HG02623 (cell line): ENCODE results near the gene DAPK2.

Experiments used
- ATAC-seq: cut with Tn5 transposase; IDR thresholded peaks from one replicate; pipeline ENCODE4 v1.9.1; 2021; ENCODE audit warnings: moderate library complexity; ENCODE audit not compliant: unreplicated experiment

DAPK2 gene

DNA sequence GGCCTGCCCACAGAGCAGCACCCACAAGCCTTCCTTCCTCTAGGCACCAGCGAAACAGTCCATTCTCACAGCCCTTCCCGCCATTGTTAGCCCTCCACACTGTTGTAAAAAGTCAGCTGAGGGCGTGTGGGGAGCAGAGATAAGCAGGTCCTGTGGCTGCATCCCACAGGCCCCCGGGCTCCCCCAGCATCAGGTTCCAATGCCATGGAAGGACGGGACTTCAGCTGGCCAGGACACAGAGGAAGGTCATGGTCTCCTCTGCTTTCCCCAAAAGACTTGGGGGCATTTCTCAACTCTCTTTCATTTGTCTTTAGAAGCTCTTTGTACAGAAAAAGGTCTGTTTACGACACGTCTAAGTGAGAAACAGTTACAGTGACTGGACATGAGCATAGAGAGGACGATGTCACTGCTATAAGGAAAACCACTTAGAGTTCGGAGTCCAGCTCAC, 127.4 kb downstream of the DAPK2 start:
- no peak for ATAC-seq

DNA sequence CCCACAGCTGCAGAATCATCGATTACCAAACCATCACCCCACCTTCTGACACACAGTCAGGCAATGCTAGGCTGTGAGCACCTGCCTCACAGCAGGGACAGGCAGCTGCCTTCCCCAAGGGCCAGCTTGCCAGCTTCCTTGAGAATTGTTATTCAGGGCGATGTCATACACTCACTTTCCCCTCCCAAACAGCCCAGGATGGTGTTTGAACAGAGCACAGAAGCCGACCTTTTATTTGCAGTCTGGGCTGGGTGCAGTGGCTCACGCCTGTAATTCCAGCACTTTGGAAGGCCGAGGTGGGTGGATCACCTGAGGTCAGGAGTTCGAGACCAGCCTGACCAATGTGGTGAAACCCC, 128.0 kb downstream of the DAPK2 start:
- no peak for ATAC-seq

GRCh38 chr15:63917588-63918316, 128.5 kb downstream of the DAPK2 start:
- no peak for ATAC-seq

DNA sequence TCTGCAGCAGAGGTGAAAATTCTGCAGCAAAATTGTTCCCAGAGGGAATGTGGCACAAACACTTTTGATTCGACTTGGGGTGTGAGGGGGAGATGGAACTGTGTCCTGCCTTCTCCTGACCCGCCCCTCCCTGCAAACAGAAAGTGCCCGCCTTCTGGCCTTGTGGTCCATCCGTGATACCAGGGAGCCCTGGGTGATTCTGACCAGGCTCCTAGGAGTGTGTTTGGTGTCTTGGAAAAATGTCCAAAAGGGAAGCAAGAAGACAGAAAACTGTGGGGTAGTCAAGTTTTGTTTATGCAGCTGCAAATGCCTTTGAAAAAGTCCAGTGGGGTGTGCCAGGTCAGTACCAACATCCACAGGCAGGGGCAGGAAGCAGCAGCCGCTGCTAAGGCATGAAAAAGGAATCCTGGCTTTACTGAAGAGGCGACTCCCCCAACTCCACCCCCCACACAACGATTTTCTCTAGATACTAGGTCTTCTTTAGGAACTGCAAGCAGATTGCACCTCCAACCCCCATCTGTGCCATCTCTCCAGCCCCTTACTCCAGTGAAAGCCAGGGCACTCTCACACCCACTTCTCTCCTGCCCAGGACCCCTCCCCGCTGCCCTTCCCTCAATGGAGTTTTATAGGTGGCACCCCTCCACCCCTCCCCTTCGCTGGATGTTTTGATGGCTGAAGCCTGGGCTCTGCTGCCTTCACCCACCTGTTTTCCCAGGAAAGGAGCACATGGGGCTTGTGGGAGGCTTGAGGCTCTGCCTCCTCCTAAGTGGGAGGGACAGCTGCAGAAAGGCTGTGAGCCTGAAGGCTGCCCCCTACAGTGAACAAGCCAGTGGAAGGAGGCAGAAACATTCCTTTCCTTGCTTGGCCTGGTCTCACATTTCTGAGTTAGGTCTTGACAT, 130.2 kb downstream of the DAPK2 start:
- ATAC-seq: no peak

- ATAC-seq: no peak
These were observed 130.9 kb downstream of the DAPK2 start for GRCh38 chr15:63915209-63915872.

GRCh38 chr15:63913786-63914315, 132.4 kb downstream of the DAPK2 start:
- ATAC-seq: no peak

DNA sequence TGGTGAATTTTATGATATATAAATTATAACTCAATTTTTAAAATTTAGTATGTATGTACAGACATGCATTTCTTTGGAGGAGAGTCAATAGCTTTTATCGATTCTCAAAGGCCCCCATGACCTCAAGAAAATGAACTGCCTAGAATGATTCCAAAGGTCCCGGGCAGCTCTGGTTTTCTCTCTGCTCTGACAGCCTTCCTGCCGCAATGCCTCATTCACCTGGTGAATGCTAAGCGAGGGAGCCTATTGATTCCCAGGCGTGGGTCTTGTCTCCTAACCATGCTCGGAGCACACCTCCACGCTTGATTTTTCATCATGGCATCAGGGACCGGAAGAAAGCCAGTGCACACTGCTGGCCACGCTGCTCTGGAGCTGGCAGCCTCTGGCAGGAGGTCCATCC, 132.9 kb downstream of the DAPK2 start:
- no peak for ATAC-seq

DNA sequence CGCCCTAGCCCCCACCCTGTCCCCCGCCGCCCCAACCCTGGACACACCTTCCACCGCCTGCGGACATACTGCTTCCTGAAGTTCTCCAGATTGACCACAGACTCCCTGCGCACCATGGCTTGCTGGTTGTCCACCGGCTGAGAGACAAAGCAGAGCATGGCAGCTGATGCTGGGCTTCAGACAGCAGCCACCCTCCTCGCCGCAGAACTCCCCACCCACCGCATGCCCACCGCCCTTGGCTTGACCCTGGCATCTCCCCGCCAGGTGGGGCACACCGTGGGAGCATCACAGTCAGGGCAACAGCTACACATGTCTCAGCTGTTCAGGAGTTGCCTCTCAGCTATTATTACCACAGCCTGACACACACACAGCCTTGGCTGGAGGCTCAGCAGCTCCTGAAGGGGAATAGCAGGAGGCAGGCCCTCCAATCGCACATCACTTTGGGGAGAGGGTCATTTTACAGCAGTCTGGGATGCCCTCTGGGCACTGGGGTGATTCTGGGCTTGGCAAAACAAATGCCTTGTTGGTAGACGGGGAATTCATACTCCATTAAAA, 134.1 kb downstream of the DAPK2 start:
- no peak for ATAC-seq

DNA sequence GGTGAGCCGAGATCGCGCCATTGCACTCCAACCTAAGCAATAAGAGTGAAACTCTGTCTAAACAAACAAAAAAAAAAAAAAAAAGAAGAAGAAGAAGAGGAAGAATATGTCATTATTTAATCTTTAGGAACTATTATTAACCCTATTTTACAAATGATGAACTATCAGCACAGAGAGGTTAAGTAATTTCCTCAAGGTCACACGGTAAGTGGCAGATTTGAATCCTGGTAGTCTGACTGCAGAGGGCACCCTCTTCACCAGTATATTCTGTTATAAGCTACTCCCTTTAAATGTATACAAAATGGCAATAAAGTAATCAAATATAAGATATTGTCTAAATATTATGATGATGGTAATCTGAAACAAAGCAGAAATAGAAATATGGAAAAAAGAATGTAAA, 135.1 kb downstream of the DAPK2 start:
- no peak for ATAC-seq

DNA sequence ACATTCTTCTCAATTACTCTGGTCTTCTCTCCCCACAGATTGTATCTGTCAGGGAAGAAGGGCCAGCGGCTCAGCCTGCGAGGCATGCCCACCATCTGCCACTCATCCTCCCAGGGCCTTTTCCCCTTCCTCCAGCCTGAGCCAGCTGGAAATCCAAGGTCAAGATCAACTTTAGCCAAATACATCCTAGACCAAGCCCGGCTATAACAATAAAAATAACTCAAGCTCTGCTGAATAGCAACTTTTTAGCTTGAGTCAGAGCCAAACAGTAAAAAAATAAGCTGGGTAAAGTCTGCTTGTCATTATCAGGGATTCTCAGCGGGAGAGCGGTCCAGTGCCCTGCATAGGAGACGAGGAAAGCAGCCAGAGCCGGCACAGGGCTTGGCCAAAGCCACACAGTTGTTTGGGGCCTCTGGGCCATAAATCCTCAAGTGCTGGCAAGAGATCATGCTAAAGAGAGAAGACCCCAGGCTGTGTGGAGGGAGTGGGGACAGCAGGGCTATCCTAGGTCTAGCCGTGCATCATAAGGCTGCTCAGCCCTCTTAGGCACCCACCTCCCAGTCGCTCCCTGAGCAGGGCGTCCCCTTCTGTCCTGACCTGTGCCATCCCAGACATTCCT, 136.4 kb downstream of the DAPK2 start:
- no peak for ATAC-seq

GRCh38 chr15:63908991-63909390, 137.3 kb downstream of the DAPK2 start:
- ATAC-seq: no peak

GRCh38 chr15:63908281-63908680, 138.0 kb downstream of the DAPK2 start:
- no peak for ATAC-seq

GRCh38 chr15:63907521-63907920, 138.8 kb downstream of the DAPK2 start:
- no peak for ATAC-seq

- ATAC-seq: no peak
These were observed 140.1 kb downstream of the DAPK2 start for GRCh38 chr15:63906266-63906584.

DNA sequence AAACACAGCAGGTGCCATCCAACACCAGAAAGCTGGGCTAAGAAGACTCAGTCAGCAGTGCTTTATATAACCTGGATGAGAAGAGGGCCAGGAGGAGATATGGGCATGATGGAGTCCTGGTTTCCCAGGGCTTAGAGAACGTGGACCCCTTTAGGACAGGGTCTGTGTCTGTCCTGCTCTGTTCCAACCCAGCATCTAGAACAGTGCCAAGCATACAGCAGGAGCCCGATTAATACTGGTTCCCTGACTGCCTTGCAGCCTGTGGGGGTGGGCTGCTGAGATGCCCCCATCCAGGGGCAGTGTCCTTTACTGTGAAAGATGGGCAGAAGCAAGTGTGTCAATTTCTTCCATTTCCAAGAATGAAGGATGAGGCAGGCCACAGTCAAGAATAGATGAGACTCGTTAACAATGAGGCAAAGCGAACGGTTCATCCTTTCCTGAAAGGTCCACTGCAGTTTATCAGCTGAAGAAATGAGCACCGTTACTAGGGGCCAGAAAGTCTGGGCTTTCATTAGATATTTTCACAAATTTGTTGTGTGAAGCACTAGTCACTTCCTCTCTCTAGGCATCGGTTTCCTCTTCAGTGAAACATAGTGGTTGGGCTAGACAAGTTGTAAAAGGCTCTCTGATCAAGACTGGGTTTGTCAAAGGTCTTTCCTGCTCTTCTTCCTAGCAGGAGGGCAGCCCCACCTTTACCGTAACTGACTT, 140.6 kb downstream of the DAPK2 start:
- no peak for ATAC-seq

DNA sequence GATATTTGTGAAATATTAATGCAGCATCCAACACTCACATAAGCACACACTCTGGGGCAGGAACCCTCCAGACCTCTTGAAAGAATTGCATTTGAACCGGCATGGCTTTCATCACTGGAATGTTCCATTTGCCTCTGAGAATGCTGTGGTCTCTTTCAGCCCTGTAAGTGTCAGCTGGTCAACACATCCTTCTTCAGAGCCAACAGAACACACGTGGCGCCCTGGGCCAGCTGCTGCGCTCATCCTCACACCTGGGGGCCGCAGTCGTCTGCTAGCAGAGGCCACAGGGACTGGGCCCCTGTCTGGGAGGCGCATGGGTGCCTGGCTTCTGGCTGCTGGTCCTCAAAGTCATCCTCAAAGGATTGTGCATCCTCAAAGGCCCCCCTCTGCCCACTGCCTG, 141.2 kb downstream of the DAPK2 start:
- no peak for ATAC-seq

- ATAC-seq: no peak
These were observed 142.2 kb downstream of the DAPK2 start for GRCh38 chr15:63904042-63904441.

- no peak for ATAC-seq
These were observed 143.6 kb downstream of the DAPK2 start for GRCh38 chr15:63902671-63903035.

DNA sequence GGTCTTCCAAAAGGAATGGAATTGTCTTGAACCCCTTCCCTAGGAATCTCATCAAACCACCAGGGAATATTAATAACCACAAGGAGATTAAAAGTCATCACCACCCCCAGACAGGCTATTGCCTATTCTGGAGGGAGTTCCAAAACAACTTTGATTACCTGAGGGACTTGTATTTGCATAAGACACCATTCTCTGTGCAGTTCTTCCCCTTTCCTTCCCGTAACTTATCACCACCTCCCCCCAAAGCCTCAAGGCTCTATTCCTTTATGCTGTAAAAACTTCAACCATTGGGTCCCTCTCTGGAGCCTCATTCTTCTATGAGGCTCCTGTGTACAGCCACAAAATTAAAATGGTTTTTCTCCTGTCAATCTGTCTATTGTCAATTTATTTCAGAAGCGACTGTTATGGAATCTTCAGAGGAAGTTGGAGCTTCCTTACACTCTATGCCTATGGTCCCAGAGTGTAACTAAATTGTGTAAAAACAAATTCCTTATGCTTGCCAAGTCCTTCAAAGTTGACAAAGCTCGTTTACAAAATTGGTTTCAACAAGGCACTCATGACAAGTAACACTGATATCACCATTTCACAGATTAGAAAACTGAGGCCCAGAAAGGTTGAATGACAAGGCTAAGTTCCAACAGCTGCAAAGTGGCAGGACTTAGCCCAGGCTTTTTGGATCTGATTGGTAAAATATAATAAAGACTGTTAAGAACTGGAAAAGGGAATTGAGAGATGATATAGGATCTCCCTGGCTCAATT, 144.2 kb downstream of the DAPK2 start:
- no peak for ATAC-seq

- ATAC-seq: no peak
These were observed 146.0 kb downstream of the DAPK2 start for GRCh38 chr15:63900306-63900705.
